ENCODE results near the gene FBXL14.

FBXL14 gene

DNA sequence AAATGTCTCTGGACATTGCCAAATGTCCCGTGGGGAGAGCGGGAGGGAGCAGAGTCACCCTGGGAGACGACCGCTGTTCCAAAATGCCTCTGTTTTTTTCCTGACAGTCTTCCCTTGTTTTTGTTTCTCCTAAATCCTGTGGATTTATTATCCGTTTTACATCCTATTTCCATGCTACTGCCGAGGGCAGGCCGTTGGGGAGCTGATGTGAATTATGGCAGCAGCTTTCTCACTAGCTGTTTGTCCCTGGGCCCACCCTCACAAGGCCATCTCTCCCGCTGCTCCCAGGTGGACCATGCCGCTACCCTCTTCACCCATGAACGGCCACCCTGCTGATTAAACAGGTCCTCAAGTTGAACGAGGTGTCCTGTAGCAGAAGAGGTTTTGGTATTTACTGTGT, 55.2 kb downstream of the FBXL14 start:
- no peak for DNase-seq (ENCODE audit: low read depth in 1 of 2, low spot score in 1 of 2)

DNA sequence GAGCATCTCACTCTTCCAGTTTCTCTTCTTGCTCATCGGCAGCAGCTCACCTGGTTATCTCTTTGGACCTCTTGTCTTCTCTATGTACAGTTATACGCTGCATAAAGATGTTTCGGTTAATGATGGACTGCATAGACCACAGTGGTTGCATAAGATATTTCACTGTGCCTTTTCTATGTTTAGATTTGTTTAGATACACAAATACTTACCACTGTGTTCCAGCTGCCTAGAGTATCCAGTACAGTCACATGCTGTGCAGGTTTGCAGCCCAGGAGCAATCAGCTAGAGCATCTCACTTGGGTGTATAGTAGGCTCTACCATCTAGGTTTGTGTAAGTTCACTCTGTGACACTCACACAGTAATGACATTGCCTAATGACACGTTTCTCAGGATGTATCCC, 57.6 kb downstream of the FBXL14 start:
- DNase-seq (ENCODE audit: low read depth in 1 of 2, low spot score in 1 of 2), result no peak

- DNase-seq (ENCODE audit: low read depth in 1 of 2, low spot score in 1 of 2), result no peak
Observed at GRCh38 chr12:1534748-1535147, 59.6 kb downstream of the FBXL14 start.

GRCh38 chr12:1533602-1534304, 60.6 kb downstream of the FBXL14 start:
- no peak for DNase-seq (ENCODE audit: low read depth in 1 of 2, low spot score in 1 of 2)

- no peak for DNase-seq (ENCODE audit: low read depth in 1 of 2, low spot score in 1 of 2)
Observed at GRCh38 chr12:1533205-1533601, 61.2 kb downstream of the FBXL14 start.

GRCh38 chr12:1532375-1533165, 61.8 kb downstream of the FBXL14 start:
- no peak for DNase-seq (ENCODE audit: low read depth in 1 of 2, low spot score in 1 of 2)

- DNase-seq (ENCODE audit: low read depth in 1 of 2, low spot score in 1 of 2), result no peak
Observed at GRCh38 chr12:1531654-1532374, 62.6 kb downstream of the FBXL14 start.

DNA sequence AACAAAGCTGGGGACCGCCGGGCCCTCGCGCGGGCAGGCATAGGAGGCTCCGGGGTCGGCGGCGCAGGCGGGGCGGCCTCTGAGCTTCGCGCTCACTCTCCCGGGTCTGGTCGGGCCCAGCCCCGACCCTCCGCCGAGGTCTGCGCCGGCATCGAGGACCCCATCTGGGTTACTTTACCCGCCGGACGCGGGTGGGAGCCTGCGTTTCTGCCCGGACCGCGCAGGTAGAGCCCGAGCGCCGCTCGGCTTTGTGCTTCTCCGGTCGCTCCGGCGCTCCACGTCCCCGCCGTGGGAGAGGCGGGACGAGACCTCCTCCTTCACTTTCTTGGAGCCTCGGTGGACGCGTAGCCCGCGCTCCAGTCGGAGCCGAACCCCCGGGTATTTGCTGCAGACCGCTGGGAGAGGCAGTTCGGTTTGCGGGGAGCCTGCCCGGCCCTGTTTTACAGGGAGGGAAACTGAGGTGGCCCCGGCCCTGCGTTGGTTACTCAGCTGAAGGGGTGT, 63.2 kb downstream of the FBXL14 start:
- DNase-seq (ENCODE audit: low read depth in 1 of 2, low spot score in 1 of 2), result no peak

DNA sequence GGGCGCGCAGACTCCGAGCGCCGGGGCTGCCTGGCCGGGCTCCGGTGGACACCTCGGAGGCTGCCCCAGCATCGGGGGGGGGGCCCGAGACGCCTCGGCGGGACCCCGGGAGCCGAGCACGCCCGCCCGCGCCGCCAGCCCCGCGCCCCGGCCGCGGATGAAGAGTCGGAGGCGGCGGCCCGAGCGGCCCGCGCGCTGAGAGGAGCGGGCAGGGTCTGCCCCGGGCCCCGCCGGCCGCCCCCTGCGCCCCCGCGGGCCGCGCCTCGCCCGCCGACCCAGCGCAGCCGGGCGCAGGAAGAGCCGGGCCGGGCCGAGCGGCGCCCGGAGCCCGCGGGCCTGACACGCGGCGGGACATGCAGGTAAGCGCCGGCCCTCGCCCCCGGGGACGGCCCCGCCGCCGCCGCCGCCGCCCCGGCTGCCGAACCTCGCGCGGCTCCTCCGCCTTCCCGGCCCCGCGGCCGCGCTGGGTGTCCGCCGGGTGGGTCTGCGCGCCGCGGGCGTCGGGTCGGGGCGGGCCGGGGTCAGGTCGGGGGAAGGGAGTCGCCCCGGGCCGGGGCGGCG, 63.7 kb downstream of the FBXL14 start:
- no peak for DNase-seq (ENCODE audit: low read depth in 1 of 2, low spot score in 1 of 2)

GRCh38 chr12:1529862-1530591, 64.4 kb downstream of the FBXL14 start:
- DNase-seq (ENCODE audit: low read depth in 1 of 2, low spot score in 1 of 2), result no peak

- DNase-seq (ENCODE audit: low read depth in 1 of 2, low spot score in 1 of 2), result no peak
Observed at GRCh38 chr12:1529228-1529861, 65.0 kb downstream of the FBXL14 start.

DNA sequence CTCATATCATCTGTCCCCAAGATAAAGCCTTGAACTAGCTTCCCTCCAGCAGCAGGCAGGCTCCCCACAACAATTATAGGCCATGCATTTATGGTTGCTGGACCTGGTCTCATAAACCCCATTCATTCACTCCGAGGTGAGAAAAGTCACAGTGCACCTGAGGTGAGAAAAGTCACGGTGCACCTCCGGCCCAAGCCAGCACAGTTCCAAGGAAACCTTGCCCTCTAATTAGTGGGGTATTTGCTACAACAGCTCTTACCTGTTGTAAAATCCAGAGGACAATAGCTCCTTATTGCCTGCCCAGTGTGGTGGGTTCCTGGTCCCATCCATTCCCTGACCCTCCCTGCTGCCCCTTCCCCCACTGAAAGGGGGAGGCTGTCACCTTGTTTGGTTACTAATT, 65.6 kb downstream of the FBXL14 start:
- DNase-seq (ENCODE audit: low read depth in 1 of 2, low spot score in 1 of 2), result no peak

DNA sequence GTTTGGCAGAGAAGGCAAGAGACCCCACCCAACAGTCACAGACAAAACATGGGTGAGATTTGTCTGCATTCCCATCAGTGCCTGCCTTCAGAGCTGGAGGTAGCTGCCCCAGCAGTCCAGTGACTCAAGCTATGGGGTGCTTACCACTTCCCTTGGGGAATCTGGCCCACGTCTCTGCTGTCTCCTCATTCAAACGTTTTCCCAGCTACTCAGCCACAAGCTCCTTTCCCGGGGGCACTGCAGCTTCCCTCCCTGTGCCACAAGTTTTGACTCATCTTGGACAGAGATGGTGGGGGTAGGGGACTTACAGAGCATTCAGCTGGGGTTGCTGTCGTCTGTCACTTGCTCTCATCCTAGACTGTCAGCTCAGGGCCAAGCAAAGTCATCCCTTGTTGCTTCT, 66.6 kb downstream of the FBXL14 start:
- no peak for DNase-seq (ENCODE audit: low read depth in 1 of 2, low spot score in 1 of 2)

DNA sequence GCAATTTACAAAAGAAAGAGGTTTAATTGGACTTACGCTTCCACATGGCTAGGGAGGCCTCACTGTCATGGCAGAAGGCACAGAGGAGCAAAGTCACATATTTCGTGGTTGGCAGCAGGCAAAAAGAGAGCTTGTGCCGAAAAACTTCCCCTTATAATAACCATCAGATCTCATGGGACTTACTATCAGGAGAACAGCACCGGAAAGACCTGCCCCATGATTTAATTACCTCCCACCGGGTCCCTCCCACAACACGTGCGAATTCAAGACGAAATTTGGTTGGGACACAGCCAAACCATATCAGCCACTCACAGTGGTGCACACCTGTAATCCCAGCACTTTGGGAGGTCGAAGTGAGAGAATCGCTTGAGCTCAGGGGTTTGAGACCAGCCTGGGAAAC, 68.5 kb downstream of the FBXL14 start:
- no peak for DNase-seq (ENCODE audit: low read depth in 1 of 2, low spot score in 1 of 2)

DNA sequence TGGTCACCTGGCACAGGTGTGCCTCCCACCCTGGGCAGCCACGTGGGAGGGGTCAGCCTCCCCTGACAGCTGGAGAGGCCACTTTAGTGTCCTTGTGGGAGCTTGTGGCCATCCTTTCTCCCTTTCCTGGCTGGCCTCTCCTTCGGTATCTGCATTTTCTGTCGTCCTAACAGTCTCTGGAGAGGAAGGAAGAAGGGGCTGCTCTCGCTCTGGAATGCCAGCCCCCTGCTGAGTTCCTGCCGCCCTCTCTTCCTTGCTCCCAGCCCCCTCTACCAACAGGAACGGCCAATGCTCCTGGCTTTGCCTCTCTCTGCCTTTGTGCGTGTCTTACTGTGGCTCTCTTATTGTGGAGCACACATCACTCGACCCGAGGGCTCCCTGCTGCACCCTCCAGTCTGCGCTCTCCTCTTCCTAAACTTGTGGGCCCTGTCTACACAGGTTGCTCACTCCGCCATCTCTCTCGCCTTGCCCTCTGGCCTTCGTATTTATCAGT, 70.8 kb downstream of the FBXL14 start:
- no peak for DNase-seq (ENCODE audit: low read depth in 1 of 2, low spot score in 1 of 2)

GRCh38 chr12:1523046-1523445, 71.3 kb downstream of the FBXL14 start:
- no peak for DNase-seq (ENCODE audit: low read depth in 1 of 2, low spot score in 1 of 2)

GRCh38 chr12:1519642-1520041, 74.7 kb downstream of the FBXL14 start:
- no peak for DNase-seq (ENCODE audit: low read depth in 1 of 2, low spot score in 1 of 2)

- DNase-seq (ENCODE audit: low read depth in 1 of 2, low spot score in 1 of 2), result no peak
Observed at GRCh38 chr12:1518591-1519516, 75.5 kb downstream of the FBXL14 start.

All from activated CD4-positive, alpha-beta T cell treated with anti-CD3 and anti-CD28 coated beads, Interleukin-2, amount 50 U/mL, for 24 hours (primary cell).